Prostate gland (tissue), 2 donors: ENCODE measurements around the gene MFAP4. TPM values are rescaled to one million over a fixed set of nuclear protein-coding genes. Genes with fewer than 3 reads are reported as not detected.

Experiments
- DNase-seq: peaks from one replicate; pipeline ENCODE4 v3.0.0-alpha.2; 2019; ENCODE audit warnings: low spot score
- H3K27ac ChIP-seq, 2 donors: fragments of 200-600 bp; sonication (generic); 2 replicates each; pipeline ENCODE4 v1.5.1; 2017 to 2019
- H3K27me3 ChIP-seq: fragments of 200-600 bp; sonication (generic); replicated peaks from 2 replicates; pipeline ENCODE4 v1.5.1; 2019; ENCODE audit not compliant: insufficient read depth
- H3K36me3 ChIP-seq, 2 donors: fragments of 200-600 bp; sonication (generic); 1 replicate in 1 of 2; 2 replicates in 1 of 2; pipeline versions ENCODE4 v1.5.1 to v1.8.1; 2017 to 2019
- H3K4me1 ChIP-seq: fragments of 200-600 bp; sonication (generic); replicated peaks from 2 replicates; pipeline ENCODE4 v1.5.1; 2019
- H3K4me3 ChIP-seq, 2 donors: fragments of 200-600 bp; sonication (generic); 2 replicates each; pipeline ENCODE4 v1.5.1; 2017 to 2019
- H3K9me3 ChIP-seq: fragments of 200-600 bp; sonication (generic); 2 replicates; pipeline ENCODE4 v1.5.1; 2017
- CTCF ChIP-seq, 4 experiments: fragments of 200-600 bp in 2 of 4; fragments of 450-650 bp in 2 of 4; sonication (generic) in 2 of 4; IDR thresholded peaks; 1 replicate in 3 of 4; 2 replicates in 1 of 4; pipeline ENCODE4 v1.5.1; 2016 to 2019; ENCODE audit warnings: antibody characterized with exemption in 4 of 4, mild to moderate bottlenecking in 2 of 4, moderate library complexity in 2 of 4
- POLR2A ChIP-seq: fragments of 450-650 bp; IDR thresholded peaks from one replicate; pipeline ENCODE4 v1.6.1; 2016; ENCODE audit warnings: antibody characterized with exemption, mild to moderate bottlenecking
- POLR2AphosphoS5 ChIP-seq: sonication (generic); formaldehyde crosslinking; IDR thresholded peaks from one replicate; pipeline ENCODE4 v1.6.1; 2017; ENCODE audit warnings: antibody characterized with exemption
- WGBS: methylation state at CpG from one replicate; pipeline ENCODE4 v1.1.5; 2018; 5-methylcytosine and 5-hydroxymethylcytosine counted together
- intact Hi-C: fragments of 100-400 bp; cut with DNase I; formaldehyde crosslinking; loops from one replicate; pipeline ENCODE4 v1.14.2; 2022
- total RNA-seq, 2 donors: library from RNA; depleted of rRNA; stranded (reverse); fragments of >200 nt; gene quantifications; one replicate each; pipeline ENCODE4 v1.1.0, GENCODE V29; 2016

The MFAP4 gene
- total RNA-seq, 2 donors from 2014 or later, result 56.1 to 146 TPM

- no peak overlapping the region for H3K4me3 ChIP-seq
- no peak for TF ChIP-seq POLR2A
- TF ChIP-seq POLR2AphosphoS5, result no peak
- no peaks in the 10 kb centered on the region for H3K36me3 ChIP-seq
- peaks cover 5% of the 10 kb centered on the region for H3K4me1 ChIP-seq
- WGBS, result 68% methylated on average over 1 of the region's 1 CpG
- intact Hi-C loops, result no loop called here
- H3K27ac ChIP-seq, result no peak overlapping the region
- DNase-seq, result no peak
- no peaks in the 10 kb centered on the region for H3K27me3 ChIP-seq
- H3K9me3 ChIP-seq, result no peaks in the 10 kb centered on the region
These were observed 17.3 kb upstream of the MFAP4 start for GRCh38 chr17:19404264-19404663.

- 75% methylated on average over 3 of the region's 4 CpGs for WGBS
- Histone ChIP-seq H3K27me3 (no peaks in the 10 kb centered on the region), H3K9me3 (no peaks in the 10 kb centered on the region), H3K36me3 (no peaks in the 10 kb centered on the region), H3K4me1 (peaks cover 9% of the 10 kb centered on the region), H3K27ac (peak overlapping the region in 1 of 2 donors; percentile 36), H3K4me3 (no peak overlapping the region)
- intact Hi-C loops, result no loop called here
- no peak for DNase-seq
- TF ChIP-seq CTCF (IDR thresholded peaks at IDR 0.05) (no peak), POLR2A (no peak), POLR2AphosphoS5 (no peak)
These were observed 16.0 kb upstream of the MFAP4 start for GRCh38 chr17:19403021-19403420.

- Histone ChIP-seq H3K4me1 (peaks cover 15% of the 10 kb centered on the region), H3K4me3 (no peak overlapping the region), H3K27ac (peak overlapping the region; percentile 16 to 36), H3K9me3 (no peaks in the 10 kb centered on the region), H3K27me3 (no peaks in the 10 kb centered on the region), H3K36me3 (no peaks in the 10 kb centered on the region)
- DNase-seq, result no peak
- intact Hi-C loops, result no loop called here
- TF ChIP-seq POLR2A, result no peak
- no peak for TF ChIP-seq POLR2AphosphoS5
- TF ChIP-seq CTCF (IDR thresholded peaks at IDR 0.05), result no peak
- 18% methylated on average over 1 of the region's 1 CpG for WGBS
These were observed 15.2 kb upstream of the MFAP4 start for GRCh38 chr17:19402171-19402570.

- Histone ChIP-seq H3K4me3 (no peak overlapping the region), H3K27ac (peak overlapping the region; percentile 16 to 36), H3K9me3 (no peaks in the 10 kb centered on the region), H3K4me1 (peaks cover 15% of the 10 kb centered on the region), H3K27me3 (no peaks in the 10 kb centered on the region), H3K36me3 (no peaks in the 10 kb centered on the region)
- 43% methylated on average over 8 of the region's 8 CpGs for WGBS
- intact Hi-C loops, result no loop called here
- TF ChIP-seq POLR2A, result no peak
- TF ChIP-seq POLR2AphosphoS5, result no peak
- no peak for TF ChIP-seq CTCF (IDR thresholded peaks at IDR 0.05)
- DNase-seq, result no peak
These were observed 14.5 kb upstream of the MFAP4 start for GRCh38 chr17:19401321-19402010.

GRCh38 chr17:19399750-19400450 lies 12.9 kb upstream of the MFAP4 start:
- H3K9me3 ChIP-seq, result no peaks in the 10 kb centered on the region
- no peak overlapping the region for H3K4me3 ChIP-seq
- WGBS, result 90% methylated on average over 3 of the region's 3 CpGs
- peaks cover 15% of the 10 kb centered on the region for H3K4me1 ChIP-seq
- no peak overlapping the region for H3K27ac ChIP-seq
- TF ChIP-seq POLR2A, result no peak
- no peak for TF ChIP-seq CTCF (IDR thresholded peaks at IDR 0.05)
- TF ChIP-seq POLR2AphosphoS5, result no peak
- H3K36me3 ChIP-seq, result no peaks in the 10 kb centered on the region
- no peaks in the 10 kb centered on the region for H3K27me3 ChIP-seq
- intact Hi-C loops, result no loop called here
- DNase-seq, result no peak
